OCI-LY1 (cell line): ENCODE data around the gene MAN2B2.

Source experiments
- CTCF ChIP-seq: fragments of 200-600 bp; sonication (generic), shearing (Covaris generic); IDR thresholded peaks from 2 replicates; pipeline ENCODE4 v1.5.1; 2017; ENCODE audit warnings: mild to moderate bottlenecking, antibody characterized with exemption, low read length, moderate library complexity, mixed read lengths
- EZH2 ChIP-seq: fragments of 200-600 bp; sonication (generic), shearing (Covaris generic); IDR thresholded peaks from 2 replicates; pipeline ENCODE4 v1.8.0; 2017; ENCODE audit warnings: borderline replicate concordance, mixed run types, mild to moderate bottlenecking, antibody characterized with exemption, low read length, moderate library complexity, mixed read lengths

DNA sequence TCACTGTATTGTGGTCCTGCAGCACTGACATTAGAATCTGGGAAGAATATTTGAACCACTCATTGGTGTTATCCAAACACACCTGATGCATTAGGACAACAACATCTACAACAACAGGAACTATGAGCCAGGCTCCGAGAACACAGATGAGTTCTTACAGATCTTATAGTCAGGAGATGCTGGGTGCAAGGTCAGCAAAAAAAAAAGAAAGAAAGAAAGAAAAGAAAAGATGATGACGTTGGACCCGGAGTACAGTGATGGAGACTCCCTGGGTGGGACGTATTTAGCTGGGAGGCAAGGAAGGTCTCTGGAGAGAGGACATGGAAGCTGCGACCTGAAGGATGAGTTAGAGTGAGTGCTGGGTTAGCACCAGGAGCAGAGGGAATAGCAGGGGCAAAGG lies 17.8 kb upstream of the MAN2B2 start:
- TF ChIP-seq CTCF (no peak), EZH2 (no peak)
